Peyer's patch (tissue), 4 donors: ENCODE results near the gene TMEFF2. TPM values are rescaled to one million over a fixed set of nuclear protein-coding genes. Genes with fewer than 3 reads are reported as not detected.

Experiments used
- DNase-seq, 3 donors: peaks; one replicate each; pipeline ENCODE4 v3.0.0-alpha.2; 2017 to 2019
- H3K27ac ChIP-seq, 4 donors: fragments of 200-600 bp; sonication (generic); one replicate each; pipeline ENCODE4 v1.5.1; 2016 to 2019
- H3K27me3 ChIP-seq, 2 donors: fragments of 200-600 bp; sonication (generic); one replicate each; pipeline ENCODE4 v1.5.1; 2019
- H3K36me3 ChIP-seq, 3 donors: fragments of 200-600 bp; sonication (generic); one replicate each; pipeline ENCODE4 v1.5.1; 2016 to 2019
- H3K4me1 ChIP-seq, 4 donors: fragments of 200-600 bp; sonication (generic); one replicate each; pipeline ENCODE4 v1.5.1; 2016 to 2019
- H3K4me3 ChIP-seq, 4 donors: fragments of 200-600 bp; sonication (generic); 1 replicate in 3 of 4; 2 replicates in 1 of 4; pipeline ENCODE4 v1.5.1; 2016 to 2019; ENCODE audit warnings: mild to moderate bottlenecking in 1 of 4
- H3K9me3 ChIP-seq, 4 donors: fragments of 200-600 bp; sonication (generic); one replicate each; pipeline ENCODE4 v1.5.1; 2016 to 2019; ENCODE audit warnings: mild to moderate bottlenecking in 1 of 4
- POLR2A ChIP-seq, 2 donors: fragments of 450-650 bp; IDR thresholded peaks; one replicate each; pipeline ENCODE4 v1.5.1; 2017; ENCODE audit warnings: antibody characterized with exemption in 2 of 2, mild to moderate bottlenecking in 2 of 2, moderate library complexity in 2 of 2
- total RNA-seq, 4 donors: library from RNA; depleted of rRNA; stranded (reverse); fragments of >200 nt; gene quantifications; one replicate each; pipeline ENCODE4 v1.1.0, GENCODE V29; 2016
- TF ChIP-seq, protein P1 (sequence below), 6 experiments: fragments of 450-650 bp in 4 of 6; fragments of 200-600 bp in 2 of 6; sonication (generic) in 1 of 6; IDR thresholded peaks; one replicate each; pipeline ENCODE4 v1.5.1; 2017 to 2019; ENCODE audit warnings: antibody characterized with exemption in 6 of 6, mild to moderate bottlenecking in 3 of 6, moderate library complexity in 1 of 6

The TMEFF2 gene
- total RNA-seq, 4 donors from 2014 or later, result 0.35 to 1.6 (median 0.68) TPM

DNA sequence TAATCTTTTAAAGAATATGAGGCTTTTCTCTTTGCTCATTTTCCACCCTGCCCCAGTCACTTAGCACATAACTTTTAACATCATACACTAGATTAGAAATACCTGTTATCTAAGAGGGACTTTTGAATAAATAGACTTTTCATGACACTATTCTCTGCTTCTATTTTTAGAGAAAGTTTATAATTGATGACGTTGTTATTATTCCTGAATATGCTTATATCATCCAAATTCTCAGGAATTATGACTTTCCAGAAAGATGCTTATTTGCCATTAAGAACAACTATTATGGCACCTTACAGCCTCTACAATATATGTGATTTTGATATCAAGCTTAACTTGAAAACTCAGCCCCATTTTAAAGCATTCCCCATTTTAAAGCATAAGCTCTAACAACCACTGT, 11.4 kb downstream of the TMEFF2 start:
- H3K9me3 ChIP-seq, result no peaks in the 10 kb centered on the region
- TF ChIP-seq POLR2A (IDR thresholded peaks at IDR 0.05), result no peak
- TF ChIP-seq, protein P1, sequence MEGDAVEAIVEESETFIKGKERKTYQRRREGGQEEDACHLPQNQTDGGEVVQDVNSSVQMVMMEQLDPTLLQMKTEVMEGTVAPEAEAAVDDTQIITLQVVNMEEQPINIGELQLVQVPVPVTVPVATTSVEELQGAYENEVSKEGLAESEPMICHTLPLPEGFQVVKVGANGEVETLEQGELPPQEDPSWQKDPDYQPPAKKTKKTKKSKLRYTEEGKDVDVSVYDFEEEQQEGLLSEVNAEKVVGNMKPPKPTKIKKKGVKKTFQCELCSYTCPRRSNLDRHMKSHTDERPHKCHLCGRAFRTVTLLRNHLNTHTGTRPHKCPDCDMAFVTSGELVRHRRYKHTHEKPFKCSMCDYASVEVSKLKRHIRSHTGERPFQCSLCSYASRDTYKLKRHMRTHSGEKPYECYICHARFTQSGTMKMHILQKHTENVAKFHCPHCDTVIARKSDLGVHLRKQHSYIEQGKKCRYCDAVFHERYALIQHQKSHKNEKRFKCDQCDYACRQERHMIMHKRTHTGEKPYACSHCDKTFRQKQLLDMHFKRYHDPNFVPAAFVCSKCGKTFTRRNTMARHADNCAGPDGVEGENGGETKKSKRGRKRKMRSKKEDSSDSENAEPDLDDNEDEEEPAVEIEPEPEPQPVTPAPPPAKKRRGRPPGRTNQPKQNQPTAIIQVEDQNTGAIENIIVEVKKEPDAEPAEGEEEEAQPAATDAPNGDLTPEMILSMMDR (IDR thresholded peaks at IDR 0.05), result no peak
- H3K27me3 ChIP-seq, result no peaks in the 10 kb centered on the region
- H3K27ac ChIP-seq, result no peak overlapping the region
- no peak for DNase-seq
- H3K36me3 ChIP-seq, result no peaks in the 10 kb centered on the region
- no peak overlapping the region for H3K4me3 ChIP-seq
- no peaks in the 10 kb centered on the region for H3K4me1 ChIP-seq

DNA sequence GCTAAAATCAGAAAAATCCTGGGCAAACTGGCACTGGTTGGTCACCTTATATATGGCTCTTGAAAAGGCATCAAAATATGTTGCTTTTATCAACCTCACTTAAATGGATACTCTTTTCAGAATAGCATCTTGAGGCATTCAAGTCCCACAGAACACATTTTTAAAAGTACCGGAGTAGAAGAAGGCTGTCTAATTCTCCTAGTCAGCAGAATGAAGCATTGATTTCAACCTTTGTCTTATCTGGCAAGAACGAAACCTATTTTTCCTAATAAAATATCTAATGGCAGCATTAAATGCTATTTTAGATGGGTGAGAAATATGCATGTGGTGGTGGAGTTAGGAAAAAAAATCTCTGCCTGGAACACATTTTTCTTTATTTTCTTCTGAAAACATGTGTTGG, 27.8 kb downstream of the TMEFF2 start:
- H3K27me3 ChIP-seq, result no peaks in the 10 kb centered on the region

DNA sequence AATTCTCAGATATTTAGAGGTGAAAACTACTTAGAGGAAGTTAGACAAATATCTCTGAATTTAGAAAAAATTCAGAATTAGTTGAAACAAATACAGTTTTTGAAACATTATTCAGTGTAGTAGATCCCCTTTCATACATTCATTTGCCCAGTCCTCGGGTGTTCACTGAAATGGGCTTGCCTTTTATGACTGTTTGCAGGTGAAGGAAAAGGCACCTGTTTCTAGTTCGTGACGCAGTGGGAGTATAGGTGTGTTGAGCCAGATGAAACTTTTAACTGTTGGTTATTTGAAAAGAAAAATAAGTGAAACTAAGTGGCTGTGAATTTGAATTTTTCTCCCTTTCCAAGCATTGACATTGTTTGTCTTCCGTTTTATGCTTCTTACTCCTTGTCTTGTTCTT, 28.9 kb downstream of the TMEFF2 start:
- no peak overlapping the region for H3K27ac ChIP-seq
- H3K9me3 ChIP-seq, result no peaks in the 10 kb centered on the region
- H3K27me3 ChIP-seq, result no peaks in the 10 kb centered on the region
- H3K4me3 ChIP-seq, result no peak overlapping the region
- TF ChIP-seq, protein P1 (IDR thresholded peaks at IDR 0.05), result no peak
- no peak for TF ChIP-seq POLR2A (IDR thresholded peaks at IDR 0.05)
- DNase-seq, result no peak
- no peaks in the 10 kb centered on the region for H3K36me3 ChIP-seq
- H3K4me1 ChIP-seq, result no peaks in the 10 kb centered on the region

More for the DNA sequence above, 27.8 kb downstream of the TMEFF2 start:
- TF ChIP-seq, protein P1 (IDR thresholded peaks at IDR 0.05), result no peak
- no peak for TF ChIP-seq POLR2A (IDR thresholded peaks at IDR 0.05)
- H3K36me3 ChIP-seq, result no peaks in the 10 kb centered on the region
- no peaks in the 10 kb centered on the region for H3K9me3 ChIP-seq
- H3K4me1 ChIP-seq, result no peaks in the 10 kb centered on the region
- no peak for DNase-seq
- no peak overlapping the region for H3K4me3 ChIP-seq
- no peak overlapping the region for H3K27ac ChIP-seq

DNA sequence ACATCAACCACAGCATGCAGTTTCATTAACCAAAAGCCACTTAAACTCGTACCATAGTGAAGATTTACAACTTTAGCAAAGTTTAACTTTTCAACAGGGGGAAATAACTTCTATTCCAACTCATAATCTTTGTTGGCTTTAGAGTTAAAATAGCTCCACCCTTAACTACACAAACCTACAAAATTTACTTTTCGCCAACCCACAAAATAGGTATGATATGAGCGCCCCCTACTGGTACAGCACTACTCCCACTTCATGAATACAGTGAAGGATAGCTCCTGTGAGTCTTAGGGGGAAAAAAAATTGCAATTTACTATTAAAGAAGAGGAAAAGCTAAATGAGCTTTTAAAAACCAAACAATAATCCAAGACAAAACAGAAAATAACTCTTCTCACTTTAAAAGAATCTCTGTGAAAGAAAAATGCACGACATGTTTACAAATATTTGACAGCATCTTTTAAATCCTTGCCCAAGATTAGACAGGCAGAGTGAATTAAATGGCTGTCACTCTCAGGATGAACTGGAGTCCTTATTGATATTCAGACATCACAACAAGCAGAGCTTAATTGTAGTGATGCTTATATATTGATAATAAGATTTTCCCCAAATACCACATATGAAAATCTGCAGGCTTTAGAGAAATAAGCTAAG, 32.2 kb downstream of the TMEFF2 start:
- no peaks in the 10 kb centered on the region for H3K36me3 ChIP-seq
- peak in 2 of 3 donors; percentile 61 to 82 for DNase-seq
- H3K27me3 ChIP-seq, result no peaks in the 10 kb centered on the region
- peak overlapping the region in 1 of 4 donors; percentile 7 for H3K4me3 ChIP-seq
- H3K4me1 ChIP-seq, result no peaks in the 10 kb centered on the region
- H3K27ac ChIP-seq, result no peak overlapping the region
- H3K9me3 ChIP-seq, result no peaks in the 10 kb centered on the region
- no peak for TF ChIP-seq POLR2A (IDR thresholded peaks at IDR 0.05)
- TF ChIP-seq, protein P1 (IDR thresholded peaks at IDR 0.05), result peak; percentile 77 to 95 (median 94)

DNA sequence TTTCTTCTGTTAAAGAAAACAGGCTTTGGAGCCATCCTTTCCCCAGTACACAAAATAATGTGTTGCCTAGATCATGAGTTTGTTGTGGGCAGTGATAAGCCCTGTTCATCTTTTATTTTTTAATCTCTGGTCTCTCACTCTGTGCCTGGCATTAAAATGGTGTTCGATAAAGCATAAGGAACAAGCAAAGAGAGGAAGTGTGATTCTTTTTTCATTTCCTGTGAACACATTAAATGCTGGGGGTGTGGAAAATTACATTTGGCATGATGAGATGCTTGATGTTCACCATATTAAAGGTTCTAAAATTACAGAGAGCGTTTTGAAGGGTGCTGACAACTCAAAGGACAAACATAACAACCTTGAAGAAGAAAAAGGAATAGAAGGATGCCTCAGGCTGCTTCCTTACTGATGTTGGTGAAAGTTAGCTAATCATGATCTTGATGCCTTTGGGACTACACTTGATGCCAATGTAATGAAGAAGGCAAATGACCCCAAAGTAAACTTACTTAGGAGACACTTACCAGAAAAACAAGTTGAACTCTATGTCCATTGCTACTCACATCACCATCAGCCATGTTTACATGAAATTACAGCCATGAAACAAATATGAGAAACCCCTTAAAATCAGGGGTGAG, 33.0 kb downstream of the TMEFF2 start:
- Histone ChIP-seq H3K4me3 (no peak overlapping the region), H3K27me3 (no peaks in the 10 kb centered on the region), H3K36me3 (no peaks in the 10 kb centered on the region), H3K9me3 (no peaks in the 10 kb centered on the region), H3K4me1 (no peaks in the 10 kb centered on the region), H3K27ac (no peak overlapping the region)
- TF ChIP-seq, protein P1 (IDR thresholded peaks at IDR 0.05), result no peak
- TF ChIP-seq POLR2A (IDR thresholded peaks at IDR 0.05), result no peak
- no peak for DNase-seq
